SK-N-SH (cell line): ENCODE results near the gene LYRM4. TPM values are rescaled to one million over a fixed set of nuclear protein-coding genes. Genes with fewer than 3 reads are reported as not detected.
A peak's percentile ranks its signal among the peaks of the same experiment; 100 is the strongest.

Experiments used
- CTCF ChIA-PET: fragments of 300-600, 350-600 bp; formaldehyde crosslinking; extraction: SDS; loops from one replicate; lab custom pipeline; 2021; lab: Yijun Ruan, JAX
- POLR2A ChIA-PET: fragments of 350-600 bp; sonication (Branson Sonifier 250); formaldehyde crosslinking; extraction: SDS; loops from one replicate; lab custom pipeline; 2020; ENCODE audit warnings: antibody characterized with exemption, inconsistent platforms; lab: Yijun Ruan, JAX
- DNase-seq: peaks from one replicate; pipeline ENCODE4 v3.0.0; 2012
- H2AFZ ChIP-seq: fragments of 200-600 bp; sonication (generic); 2 replicates; pipeline ENCODE4 v1.8.1; 2016; ENCODE audit warnings: antibody characterized with exemption, mild to moderate bottlenecking, low read depth
- H3F3A ChIP-seq: fragments of 200-600 bp; sonication (generic); replicated peaks from 2 replicates; pipeline ENCODE3; 2016; ENCODE audit warnings: antibody characterized with exemption, mild to moderate bottlenecking; ENCODE audit not compliant: insufficient read depth
- H3K27ac ChIP-seq, 2 experiments: fragments of 200-500 bp in 1 of 2; fragments of 200-600 bp in 1 of 2; sonication (Bioruptor generic) in 1 of 2; sonication (generic), shearing (Covaris generic) in 1 of 2; 2 replicates each; pipeline versions ENCODE4 v1.5.1 to v1.6.1; 2014 to 2016; ENCODE audit warnings: low read depth in 2 of 2, inconsistent platforms in 1 of 2, low read length in 1 of 2, mild to moderate bottlenecking in 1 of 2, mixed read lengths in 1 of 2
- H3K27me3 ChIP-seq: fragments of 200-600 bp; sonication (generic), shearing (Covaris generic); 2 replicates; pipeline ENCODE4 v1.6.1; 2016; ENCODE audit warnings: mixed run types; ENCODE audit not compliant: insufficient read depth
- H3K36me3 ChIP-seq, 2 experiments: fragments of 200-500 bp in 1 of 2; fragments of 200-600 bp in 1 of 2; sonication (Bioruptor generic) in 1 of 2; sonication (generic) in 1 of 2; replicated peaks in 1 of 2; 2 replicates each; pipeline versions ENCODE3 to v1.5.1; 2014 to 2016; ENCODE audit warnings: low read length in 1 of 2, mild to moderate bottlenecking in 1 of 2; ENCODE audit not compliant: insufficient read depth in 2 of 2, control insufficient read depth in 1 of 2
- H3K4me1 ChIP-seq, 2 experiments: fragments of 200-500 bp in 1 of 2; fragments of 200-600 bp in 1 of 2; sonication (Bioruptor generic) in 1 of 2; sonication (generic), shearing (Covaris generic) in 1 of 2; 2 replicates each; pipeline versions ENCODE4 v1.5.1 to v1.6.1; 2014 to 2016; ENCODE audit warnings: low read depth in 1 of 2, low read length in 1 of 2, mixed run types in 1 of 2; ENCODE audit not compliant: insufficient read depth in 2 of 2, control insufficient read depth in 1 of 2
- H3K4me2 ChIP-seq: fragments of 200-600 bp; sonication (generic), shearing (Covaris generic); 2 replicates; pipeline ENCODE4 v1.6.1; 2017; ENCODE audit warnings: mixed run types
- H3K4me3 ChIP-seq, 2 experiments: fragments of 200-500 bp in 1 of 2; fragments of 200-600 bp in 1 of 2; sonication (Bioruptor generic) in 1 of 2; sonication (generic), shearing (Covaris generic) in 1 of 2; 2 replicates each; pipeline versions ENCODE4 v1.5.1 to v1.8.1; 2014 to 2016; ENCODE audit warnings: low read depth in 2 of 2, inconsistent platforms in 1 of 2, low read length in 1 of 2, mild to moderate bottlenecking in 1 of 2, mixed read lengths in 1 of 2, moderate library complexity in 1 of 2
- H3K79me2 ChIP-seq: fragments of 200-600 bp; sonication (generic); 2 replicates; pipeline ENCODE4 v1.8.1; 2017; ENCODE audit warnings: mild to moderate bottlenecking; ENCODE audit not compliant: insufficient read depth
- H3K9ac ChIP-seq: fragments of 200-600 bp; sonication (generic); 2 replicates; pipeline ENCODE4 v1.6.1; 2017; ENCODE audit warnings: mixed run types
- H3K9me2 ChIP-seq: fragments of 200-600 bp; sonication (generic); 2 replicates; pipeline ENCODE4 v1.6.1; 2017; ENCODE audit warnings: mixed run types
- H3K9me3 ChIP-seq: fragments of 200-600 bp; sonication (generic); 2 replicates; pipeline ENCODE4 v1.6.1; 2017; ENCODE audit warnings: mixed run types, mild to moderate bottlenecking, moderate library complexity
- H4K20me1 ChIP-seq: fragments of 200-600 bp; sonication (generic); 2 replicates; pipeline ENCODE4 v1.6.1; 2017; ENCODE audit warnings: mild to moderate bottlenecking, mixed run types; ENCODE audit not compliant: insufficient read depth
- CHD2 ChIP-seq: fragments of 150-350 bp; IDR thresholded peaks from 2 replicates; pipeline ENCODE4 v1.6.1; 2018; ENCODE audit warnings: low read length; ENCODE audit not compliant: partially characterized antibody
- ELF1 ChIP-seq: IDR thresholded peaks from 2 replicates; pipeline ENCODE4 v1.4.0; 2012
- EP300 ChIP-seq, 2 experiments: IDR thresholded peaks; 2 replicates each; pipeline versions ENCODE4 v1.4.0 to v1.6.1; 2012; ENCODE audit warnings: borderline replicate concordance in 1 of 2, low read depth in 1 of 2, low read length in 1 of 2
- EZH2phosphoT487 ChIP-seq: fragments of 200-600 bp; sonication (generic); IDR thresholded peaks from 2 replicates; pipeline ENCODE4 v1.6.1; 2017; ENCODE audit warnings: low read depth, mixed run types, mild to moderate bottlenecking, antibody characterized with exemption, moderate library complexity, borderline replicate concordance
- FOSL2 ChIP-seq: IDR thresholded peaks from 2 replicates; pipeline ENCODE4 v1.4.0; 2012; ENCODE audit warnings: low read depth, mild to moderate bottlenecking, moderate library complexity, borderline replicate concordance
- FOXJ3 ChIP-seq: sonication (generic); formaldehyde crosslinking; IDR thresholded peaks from 2 replicates; pipeline ENCODE4 v1.5.1; 2020; ENCODE audit warnings: mild to moderate bottlenecking, missing genetic modification reagents
- GABPA ChIP-seq: IDR thresholded peaks from 2 replicates; pipeline ENCODE4 v1.4.0; 2012; ENCODE audit warnings: low read depth, mild to moderate bottlenecking
- JUND ChIP-seq: IDR thresholded peaks from 2 replicates; pipeline ENCODE4 v1.4.0; 2012
- MEF2A ChIP-seq: IDR thresholded peaks from 2 replicates; pipeline ENCODE4 v1.4.0; 2012; ENCODE audit warnings: low read depth, borderline replicate concordance
- MXI1 ChIP-seq: IDR thresholded peaks from 2 replicates; pipeline ENCODE4 v1.6.1; 2012; ENCODE audit warnings: mild to moderate bottlenecking, low read depth, low read length, improper control_type of control experiment
- NFIC ChIP-seq: IDR thresholded peaks from 2 replicates; pipeline ENCODE4 v1.4.0; 2012; ENCODE audit warnings: borderline replicate concordance
- NRF1 ChIP-seq: IDR thresholded peaks from 2 replicates; pipeline ENCODE4 v1.6.1; 2012; ENCODE audit warnings: low read depth, mild to moderate bottlenecking, low read length
- POLR2AphosphoS5 ChIP-seq: IDR thresholded peaks from 2 replicates; pipeline ENCODE4 v1.6.1; 2012; ENCODE audit warnings: low read depth, low read length
- RAD21 ChIP-seq: IDR thresholded peaks from 2 replicates; pipeline ENCODE4 v1.6.1; 2012; ENCODE audit warnings: mild to moderate bottlenecking, low read length
- RCOR1 ChIP-seq: fragments of 150-350 bp; IDR thresholded peaks from 2 replicates; pipeline ENCODE4 v1.6.1; 2017; ENCODE audit warnings: antibody characterized with exemption, low read length
- SIN3A ChIP-seq: IDR thresholded peaks from 2 replicates; pipeline ENCODE4 v1.6.1; 2012; ENCODE audit warnings: low read depth, mild to moderate bottlenecking, low read length, moderate library complexity, borderline replicate concordance
- TAF1 ChIP-seq: IDR thresholded peaks from 2 replicates; pipeline ENCODE4 v1.6.1; 2012; ENCODE audit warnings: low read depth, mild to moderate bottlenecking, low read length, moderate library complexity, borderline replicate concordance
- TCF12 ChIP-seq: IDR thresholded peaks from 2 replicates; pipeline ENCODE4 v1.4.0; 2012
- TEAD4 ChIP-seq: IDR thresholded peaks from 2 replicates; pipeline ENCODE4 v1.4.0; 2012; ENCODE audit warnings: mild to moderate bottlenecking, borderline replicate concordance; ENCODE audit not compliant: insufficient read depth
- USF2 ChIP-seq: fragments of 150-350 bp; IDR thresholded peaks from 2 replicates; pipeline ENCODE4 v1.6.1; 2017; ENCODE audit warnings: antibody characterized with exemption, low read length, low read depth, borderline replicate concordance
- YY1 ChIP-seq: IDR thresholded peaks from 2 replicates; pipeline ENCODE4 v1.4.0; 2012; ENCODE audit warnings: low read depth, mild to moderate bottlenecking
- WGBS: methylation state at CpG from one replicate; pipeline ENCODE4 v1.1.6; 2017; ENCODE audit warnings: low lambda C conversion rate; 5-methylcytosine and 5-hydroxymethylcytosine counted together
- polyA plus RNA-seq, 3 experiments: library from polyadenylated mRNA; depleted of rRNA; stranded (reverse); fragments of >200 nt; gene quantifications; 2 replicates each; pipeline ENCODE4 v1.2.3, GENCODE V29; 2012
- TF ChIP-seq, protein P1 (sequence below): IDR thresholded peaks from 2 replicates; pipeline ENCODE4; 2012

LYRM4 gene
- polyA plus RNA-seq, 1 of the 3 experiments (the other 2 are of a cell fraction), result 37.2 TPM

- H3K36me3 ChIP-seq, result no peaks in the 10 kb centered on the region
- H3K79me2 ChIP-seq, result no peaks in the 10 kb centered on the region
- no peak for DNase-seq
- WGBS, result 39% methylated on average over 7 of the region's 7 CpGs
- POLR2A ChIA-PET, result no interaction called here
- H4K20me1 ChIP-seq, result no peaks in the 10 kb centered on the region
- peak overlapping the region; percentile 63; the same call in 1 of the 2 replicates for H3K9ac ChIP-seq
- H3K4me1 ChIP-seq, result peaks cover 14% of the 10 kb centered on the region in 2 experiments
- no peaks in the 10 kb centered on the region for H3K9me3 ChIP-seq
- H2AFZ ChIP-seq, result peak overlapping the region; percentile 62; the same call in 1 of the 2 replicates
- CTCF ChIA-PET, result interaction anchor here (0.9 to 3.3 kb wide), 3 partner anchors 8 to 109 kb away, joined by 3 to 15 read pairs (median 3); partner anchors contain the start of genes FARS2 and LYRM4
- H3K27me3 ChIP-seq, result no peaks in the 10 kb centered on the region
- no peak for TF ChIP-seq CHD2
- TF ChIP-seq NFIC, result peak; percentile 41; the same call in 1 of the 2 replicates
- no peak for TF ChIP-seq NRF1
- no peak for TF ChIP-seq TAF1
- TF ChIP-seq GABPA, result no peak
- TF ChIP-seq RCOR1, result no peak
- no peak for TF ChIP-seq EZH2phosphoT487
- no peak for TF ChIP-seq ELF1
- no peak for TF ChIP-seq MEF2A
- TF ChIP-seq EP300 (IDR thresholded peaks at IDR 0.05; ENCODE audit: borderline replicate concordance in 1 of 2, low read depth in 1 of 2, low read length in 1 of 2), result peak in 1 of 2 experiments; percentile 54; a peak in 1 of 4 replicates
- peak; percentile 30; the same call in 1 of the 2 replicates for TF ChIP-seq POLR2AphosphoS5
- peak; percentile 66; the same call in 1 of the 2 replicates for TF ChIP-seq TEAD4
- no peak for TF ChIP-seq FOXJ3 (CRISPR knock-in tag)
- no peak for TF ChIP-seq YY1
- TF ChIP-seq USF2, result no peak
- TF ChIP-seq SIN3A, result peak; percentile 13; the same call in 1 of the 2 replicates
- TF ChIP-seq MXI1, result no peak
- TF ChIP-seq, protein P1, sequence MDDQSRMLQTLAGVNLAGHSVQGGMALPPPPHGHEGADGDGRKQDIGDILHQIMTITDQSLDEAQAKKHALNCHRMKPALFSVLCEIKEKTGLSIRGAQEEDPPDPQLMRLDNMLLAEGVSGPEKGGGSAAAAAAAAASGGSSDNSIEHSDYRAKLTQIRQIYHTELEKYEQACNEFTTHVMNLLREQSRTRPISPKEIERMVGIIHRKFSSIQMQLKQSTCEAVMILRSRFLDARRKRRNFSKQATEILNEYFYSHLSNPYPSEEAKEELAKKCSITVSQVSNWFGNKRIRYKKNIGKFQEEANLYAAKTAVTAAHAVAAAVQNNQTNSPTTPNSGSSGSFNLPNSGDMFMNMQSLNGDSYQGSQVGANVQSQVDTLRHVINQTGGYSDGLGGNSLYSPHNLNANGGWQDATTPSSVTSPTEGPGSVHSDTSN, result peak; percentile 84
- TF ChIP-seq TCF12, result peak; percentile 85
- peak; percentile 92 for TF ChIP-seq FOSL2
- TF ChIP-seq RAD21, result no peak
- peak; percentile 91 for TF ChIP-seq JUND
- peaks cover 19% of the 10 kb centered on the region for H3F3A ChIP-seq
- peak overlapping the region; percentile 56 for H3K4me2 ChIP-seq
- no peaks in the 10 kb centered on the region for H3K9me2 ChIP-seq
- H3K27ac ChIP-seq, result peak overlapping the region in 1 of 2 experiments; percentile 95; a peak in 2 of 4 replicates
- H3K4me3 ChIP-seq, result no peak overlapping the region; a peak in 1 of 4 replicates
Observed at GRCh38 chr6:5151955-5152401, 108.8 kb downstream of the LYRM4 start.
